ENCODE measurements around the gene HLA-DOA.

GRCh38 chr6:32973144-32974015 lies 36.0 kb downstream of the HLA-DOA start:
- TF ChIP-seq CTCF (IDR thresholded peaks at IDR 0.05; ENCODE audit: poor library complexity) (no peak), EZH2phosphoT487 (IDR thresholded peaks at IDR 0.05; ENCODE audit: low read depth, severe bottlenecking, unreplicated experiment) (no peak), EZH2 (IDR thresholded peaks at IDR 0.05; ENCODE audit: borderline replicate concordance) (no peak)

Data from hepatocyte (in vitro differentiated cells).